Measurements from ENCODE around the gene SLC15A2.
"Not testable (repeated sequence)": the region's sequence is repeated elsewhere in the genome, so short reads cannot be mapped to it uniquely, and the experiment has no call there.

SLC15A2 gene

DNA sequence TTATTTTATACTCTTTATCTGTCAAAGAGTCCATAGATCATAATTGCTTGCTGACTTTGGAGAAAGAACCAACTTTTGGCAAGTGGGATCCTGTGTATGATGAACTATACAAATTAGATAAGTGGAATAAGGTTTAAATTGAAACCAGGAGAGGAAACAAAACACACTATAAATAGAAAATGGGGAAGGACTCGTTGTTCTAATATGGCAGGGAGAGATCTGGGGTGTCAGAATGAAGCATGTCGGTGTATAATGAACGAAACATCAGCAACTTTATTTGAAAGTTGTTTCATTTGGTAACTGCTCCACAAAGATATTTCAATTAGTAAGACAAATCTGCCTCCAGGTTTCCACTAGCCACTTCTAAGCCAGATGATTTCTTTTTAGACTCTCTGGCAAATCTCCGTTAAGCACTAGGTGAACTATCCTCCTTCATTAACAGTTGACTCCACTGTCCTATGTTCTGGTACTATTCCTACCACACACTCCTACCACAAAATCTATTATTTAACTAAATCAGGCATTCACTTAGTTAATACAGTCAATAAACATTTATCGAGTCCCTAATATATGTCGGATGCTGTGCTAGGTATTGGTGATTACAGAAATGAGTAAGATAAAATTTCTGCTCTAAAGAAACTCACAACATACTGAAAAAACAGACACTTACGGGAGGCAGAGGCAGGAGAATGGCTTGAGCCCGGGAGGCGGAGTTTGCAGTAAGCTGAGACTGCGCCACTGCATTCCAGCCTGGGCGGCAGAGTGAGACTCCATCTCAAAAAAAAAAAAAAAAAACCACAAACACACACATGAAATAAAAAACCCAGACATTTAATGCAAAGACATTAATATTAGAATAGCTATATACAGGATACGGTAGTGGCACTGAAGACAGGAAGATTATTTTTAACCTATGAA lies 20.1 kb downstream of the SLC15A2 start:
- H3K4me3 ChIP-seq, result peak overlapping the region in 3 of 10 experiments; percentile 0 to 30 (median 11); a peak in 4 of 20 replicates
- peaks cover 45 to 100% (median 92%) of the 10 kb centered on the region in 11 experiments for H3K36me3 ChIP-seq
- peak overlapping the region in 6 of 11 experiments; percentile 27 to 73 (median 58); a peak in 12 of 22 replicates for H3K27ac ChIP-seq
- peak overlapping the region in 10 of 11 experiments; percentile 4 to 79 (median 55); a peak in 17 of 22 replicates for H3K4me2 ChIP-seq
- H3K4me1 ChIP-seq, result peaks cover 11 to 47% (median 19%) of the 10 kb centered on the region in 10 experiments; a peak in 18 of 20 replicates
- H4K20me1 ChIP-seq, result no peaks in the 10 kb centered on the region
- H3K27me3 ChIP-seq, result no peaks in the 10 kb centered on the region
- H3K9me3 ChIP-seq (replicated peaks in 1 of 11), result no peaks in the 10 kb centered on the region
- TF ChIP-seq Cebpa-rat (IDR thresholded peaks at IDR 0.05), result no peak
- peak overlapping the region in 3 of 11 experiments; percentile 37 to 48 (median 47); a peak in 4 of 22 replicates for H3K9ac ChIP-seq

DNA sequence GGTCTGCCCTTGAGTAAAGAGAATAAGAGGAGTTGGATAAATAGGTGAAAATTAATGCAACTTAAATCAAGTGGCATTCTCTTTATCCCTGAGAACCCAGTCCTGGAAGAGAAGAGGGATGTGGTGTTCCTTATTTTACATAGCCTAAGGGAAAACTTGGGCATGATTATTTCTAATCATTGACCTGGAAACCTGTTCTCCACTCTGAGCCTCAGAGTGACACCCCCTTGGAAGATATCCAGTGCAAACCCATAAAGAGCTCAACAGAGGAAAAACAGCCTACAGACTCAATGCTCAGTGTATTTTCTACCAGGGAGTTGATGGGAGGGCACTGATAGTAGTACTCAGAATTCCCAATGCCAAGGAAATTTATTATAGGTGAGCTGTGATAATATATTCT lies 22.0 kb downstream of the SLC15A2 start:
- Histone ChIP-seq H3K36me3 (peaks cover 50 to 100% (median 80%) of the 10 kb centered on the region in 11 experiments), H3K4me2 (no peak overlapping the region), H3K9ac (no peak overlapping the region), H3K27me3 (no peaks in the 10 kb centered on the region), H3K9me3 (replicated peaks in 1 of 11) (no peaks in the 10 kb centered on the region), H3K4me1 (peaks cover 11 to 35% (median 19%) of the 10 kb centered on the region in 10 experiments; a peak in 18 of 20 replicates), H3K4me3 (no peak overlapping the region), H4K20me1 (no peaks in the 10 kb centered on the region), H3K27ac (no peak overlapping the region)
- TF ChIP-seq Cebpa-rat (IDR thresholded peaks at IDR 0.05), result no peak

DNA sequence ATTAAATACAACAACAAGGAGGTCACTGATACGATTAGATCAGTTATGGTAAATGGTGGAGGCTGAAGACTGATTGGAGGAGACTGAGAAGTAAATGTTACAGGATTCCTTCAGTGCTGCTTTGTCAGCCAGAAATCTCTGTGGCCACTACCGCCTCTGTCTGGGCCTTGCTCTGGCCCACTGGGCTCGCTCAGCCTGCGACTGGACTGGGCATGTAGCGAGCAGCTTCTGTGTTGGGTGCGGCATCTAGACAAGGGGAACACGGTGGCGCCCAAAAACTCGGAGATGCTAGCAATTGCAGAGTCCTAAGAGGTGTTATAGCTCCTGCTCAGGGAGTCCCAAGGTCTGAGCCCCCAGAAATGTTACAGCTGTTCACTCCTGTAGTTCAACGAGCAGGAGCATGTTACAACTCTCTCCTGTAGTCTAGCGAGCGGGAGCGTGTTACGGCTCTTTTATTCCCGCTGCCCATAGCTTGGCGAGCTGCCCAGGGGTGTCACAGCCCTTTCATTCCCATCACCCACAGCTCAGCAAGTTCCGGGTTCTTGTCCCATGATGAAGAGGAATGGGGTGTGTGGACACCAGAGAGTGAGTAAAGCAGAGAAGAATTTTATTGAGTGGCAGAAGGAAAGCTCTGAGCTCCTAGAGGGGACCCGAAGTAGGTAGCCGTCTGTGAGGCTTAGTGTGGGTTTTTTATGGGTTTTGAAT lies 24.7 kb downstream of the SLC15A2 start:
- Histone ChIP-seq H3K27ac (no peak overlapping the region), H3K4me2 (no peak overlapping the region), H3K27me3 (no peaks in the 10 kb centered on the region), H3K36me3 (peaks cover 62 to 99% (median 92%) of the 10 kb centered on the region in 11 experiments), H3K9me3 (replicated peaks in 1 of 11) (no peaks in the 10 kb centered on the region), H3K4me3 (no peak overlapping the region), H3K9ac (no peak overlapping the region), H3K4me1 (peaks cover 2 to 11% (median 7%) of the 10 kb centered on the region in 10 experiments; a peak in 18 of 20 replicates), H4K20me1 (no peaks in the 10 kb centered on the region)
- TF ChIP-seq Cebpa-rat (IDR thresholded peaks at IDR 0.05), result no peak

DNA sequence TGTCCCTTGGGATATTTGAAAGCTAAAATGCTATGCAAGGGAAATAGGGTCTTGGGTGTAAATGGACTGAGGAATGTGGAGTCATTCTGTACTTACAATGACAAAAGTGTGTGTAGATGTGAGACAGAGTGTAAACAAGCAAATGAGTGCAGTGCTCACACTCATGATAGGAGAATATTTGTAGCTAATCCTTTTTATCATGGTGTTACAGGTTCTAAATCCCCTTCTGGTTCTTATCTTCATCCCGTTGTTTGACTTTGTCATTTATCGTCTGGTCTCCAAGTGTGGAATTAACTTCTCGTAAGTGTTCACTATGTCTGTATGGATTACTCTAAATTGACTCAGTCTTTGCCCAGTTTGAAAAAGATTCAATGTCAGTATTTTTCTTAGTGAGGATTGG lies 30.5 kb downstream of the SLC15A2 start:
- H4K20me1 ChIP-seq, result no peaks in the 10 kb centered on the region
- no peaks in the 10 kb centered on the region for H3K27me3 ChIP-seq
- no peak overlapping the region for H3K9ac ChIP-seq
- H3K9me3 ChIP-seq (replicated peaks in 1 of 11), result peaks cover 0 to 15% (median 4%) of the 10 kb centered on the region in 11 experiments; a peak in 8 of 22 replicates
- no peaks in the 10 kb centered on the region for H3K4me1 ChIP-seq
- H3K4me2 ChIP-seq, result no peak overlapping the region
- no peak overlapping the region for H3K27ac ChIP-seq
- peaks cover 72 to 97% (median 92%) of the 10 kb centered on the region in 11 experiments for H3K36me3 ChIP-seq
- H3K4me3 ChIP-seq, result no peak overlapping the region
- no peak for TF ChIP-seq Cebpa-rat (IDR thresholded peaks at IDR 0.05)

DNA sequence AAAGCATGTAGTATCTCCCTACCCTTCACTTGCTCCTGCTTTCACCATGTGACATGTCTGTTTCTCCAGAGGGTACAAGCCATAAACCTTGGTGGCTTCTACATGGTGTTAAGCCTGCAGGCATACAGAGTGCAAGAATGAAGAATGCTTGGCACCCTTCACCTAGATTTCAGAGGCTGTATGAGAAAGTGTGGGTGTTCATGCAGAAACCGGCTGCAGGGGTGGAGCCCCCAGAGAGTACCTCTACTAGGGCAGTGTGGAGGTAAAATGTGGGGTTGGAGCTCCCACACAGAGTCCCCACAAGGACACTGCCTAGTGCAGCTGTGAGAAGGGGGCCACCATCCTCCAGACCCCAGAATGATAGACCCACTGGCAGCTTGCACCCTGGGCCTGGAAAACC lies 32.2 kb downstream of the SLC15A2 start:
- no peak for TF ChIP-seq Cebpa-rat (IDR thresholded peaks at IDR 0.05)
- no peak overlapping the region for H3K4me3 ChIP-seq
- H4K20me1 ChIP-seq, result no peaks in the 10 kb centered on the region
- H3K27me3 ChIP-seq, result no peaks in the 10 kb centered on the region
- H3K9ac ChIP-seq, result no peak overlapping the region
- no peak overlapping the region for H3K4me2 ChIP-seq
- peaks cover 0 to 15% (median 4%) of the 10 kb centered on the region in 11 experiments; a peak in 8 of 22 replicates for H3K9me3 ChIP-seq (replicated peaks in 1 of 11)
- peaks cover 85 to 97% (median 93%) of the 10 kb centered on the region in 11 experiments for H3K36me3 ChIP-seq
- no peak overlapping the region for H3K27ac ChIP-seq
- no peaks in the 10 kb centered on the region for H3K4me1 ChIP-seq

DNA sequence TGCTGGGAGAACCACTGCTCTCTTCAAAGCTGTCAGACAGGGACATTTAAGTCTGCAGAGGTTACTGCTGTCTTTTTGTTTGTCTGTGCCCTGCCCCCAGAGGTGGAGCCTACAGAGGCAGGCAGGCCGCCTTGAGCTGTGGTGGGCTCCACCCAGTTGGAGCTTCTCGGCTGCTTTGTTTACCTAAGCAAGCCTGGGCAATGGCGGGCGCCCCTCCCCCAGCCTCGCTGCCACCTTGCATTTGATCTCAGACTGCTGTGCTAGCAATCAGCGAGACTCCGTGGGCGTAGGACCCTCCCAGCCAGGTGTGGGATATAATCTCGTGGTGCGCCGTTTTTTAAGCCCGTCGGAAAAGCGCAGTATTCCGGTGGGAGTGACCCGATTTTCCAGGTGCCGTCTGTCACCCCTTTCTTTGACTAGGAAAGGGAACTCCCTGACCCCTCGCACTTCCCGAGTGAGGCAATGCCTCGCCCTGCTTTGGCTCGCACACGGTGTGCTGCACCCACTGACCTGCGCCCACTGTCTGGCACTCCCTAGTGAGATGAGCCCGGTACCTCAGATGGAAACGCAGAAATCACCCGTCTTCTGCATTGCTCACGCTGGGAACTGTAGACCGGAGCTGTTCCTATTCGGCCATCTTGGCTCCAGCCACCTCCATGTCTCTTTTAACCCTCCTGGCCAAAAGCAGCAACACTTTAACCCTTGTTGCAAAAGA lies 44.1 kb downstream of the SLC15A2 start:
- H3K4me2 ChIP-seq, H3K4me3 ChIP-seq, H3K4me1 ChIP-seq: not testable (repeated sequence)

DNA sequence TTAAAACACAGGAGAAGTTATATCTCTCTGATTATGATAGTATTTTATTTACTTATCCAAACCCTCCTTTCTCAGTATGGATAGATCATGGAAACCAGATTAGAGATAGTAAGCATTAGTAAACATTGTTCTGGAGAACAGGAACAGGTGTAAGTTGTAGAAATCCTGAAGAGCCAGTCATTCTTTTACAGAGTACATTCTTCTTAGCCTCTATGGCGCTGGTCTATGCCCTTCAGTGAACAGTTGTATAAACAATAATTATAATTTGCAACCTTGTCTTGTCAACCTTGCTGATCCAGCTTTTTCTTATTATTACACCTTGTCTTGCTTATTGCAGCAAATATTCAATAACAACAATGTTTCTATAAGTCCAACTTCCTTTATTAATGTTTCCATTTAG lies 47.4 kb downstream of the SLC15A2 start:
- H4K20me1 ChIP-seq, result no peaks in the 10 kb centered on the region

More for the DNA sequence above, 44.1 kb downstream of the SLC15A2 start:
- H3K9ac ChIP-seq; H3K9me3 ChIP-seq (replicated peaks in 1 of 11); H3K27ac ChIP-seq; H3K27me3 ChIP-seq; H4K20me1 ChIP-seq: not testable (repeated sequence)
- H3K36me3 ChIP-seq, result peaks cover 46 to 52% (median 48%) of the 10 kb centered on the region in 11 experiments

DNA sequence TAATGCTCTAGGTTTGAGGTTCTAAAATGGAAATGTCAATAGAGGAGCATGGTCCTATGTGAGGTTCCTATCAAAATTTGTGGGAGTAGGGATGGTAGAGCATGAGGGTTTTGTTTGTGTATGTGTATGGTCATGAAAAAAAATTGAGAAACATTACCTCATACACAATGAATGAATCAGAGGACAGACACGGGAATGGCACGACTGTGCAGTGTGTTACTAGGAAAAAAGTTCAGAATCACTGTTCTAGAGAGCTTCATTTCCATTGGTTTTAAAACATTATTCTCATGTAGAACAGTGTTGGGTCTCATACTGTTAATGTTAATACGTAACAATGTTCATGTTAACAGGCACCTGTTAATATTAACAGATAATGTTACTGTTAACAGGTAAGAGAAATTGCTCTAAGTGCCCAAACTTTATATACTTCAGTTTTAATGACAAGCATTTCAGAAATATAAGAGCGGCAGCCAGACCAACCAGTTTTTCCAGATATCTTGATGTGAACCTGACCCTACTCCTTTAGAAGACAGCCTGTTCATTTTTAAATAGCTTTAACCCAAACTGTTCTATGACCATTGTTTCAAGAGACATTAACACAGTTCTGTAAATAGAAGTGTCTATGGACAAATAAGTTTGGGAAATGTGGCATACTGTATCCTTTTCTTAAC lies 48.0 kb downstream of the SLC15A2 start:
- Histone ChIP-seq H4K20me1 (no peaks in the 10 kb centered on the region), H3K9me3 (replicated peaks in 1 of 11) (no peaks in the 10 kb centered on the region; a peak in 1 of 22 replicates), H3K36me3 (peaks cover 62 to 90% (median 73%) of the 10 kb centered on the region in 11 experiments), H3K4me3 (no peak overlapping the region), H3K27ac (no peak overlapping the region), H3K9ac (no peak overlapping the region), H3K27me3 (no peaks in the 10 kb centered on the region), H3K4me2 (no peak overlapping the region), H3K4me1 (no peaks in the 10 kb centered on the region)
- no peak for TF ChIP-seq Cebpa-rat (IDR thresholded peaks at IDR 0.05)

More for the DNA sequence above, 47.4 kb downstream of the SLC15A2 start:
- no peaks in the 10 kb centered on the region; a peak in 1 of 22 replicates for H3K9me3 ChIP-seq (replicated peaks in 1 of 11)
- no peak overlapping the region for H3K9ac ChIP-seq
- no peak for TF ChIP-seq Cebpa-rat (IDR thresholded peaks at IDR 0.05)
- no peak overlapping the region for H3K4me2 ChIP-seq
- peaks cover 60 to 83% (median 72%) of the 10 kb centered on the region in 11 experiments for H3K36me3 ChIP-seq
- no peaks in the 10 kb centered on the region for H3K27me3 ChIP-seq
- H3K4me1 ChIP-seq, result no peaks in the 10 kb centered on the region
- H3K27ac ChIP-seq, result no peak overlapping the region
- H3K4me3 ChIP-seq, result no peak overlapping the region

Measured in BLaER1 treated with 17β-estradiol and CSF1 and Interleukin-3, amounts not matched to agents 10 nM and 100 nM (cell line).